ENCODE data around the gene ZNF557. TPM values are rescaled to one million over a fixed set of nuclear protein-coding genes. Genes with fewer than 3 reads are reported as not detected.

The ZNF557 gene
- total RNA-seq, 1 experiment from 2014 or later: 7.8 TPM

DNA sequence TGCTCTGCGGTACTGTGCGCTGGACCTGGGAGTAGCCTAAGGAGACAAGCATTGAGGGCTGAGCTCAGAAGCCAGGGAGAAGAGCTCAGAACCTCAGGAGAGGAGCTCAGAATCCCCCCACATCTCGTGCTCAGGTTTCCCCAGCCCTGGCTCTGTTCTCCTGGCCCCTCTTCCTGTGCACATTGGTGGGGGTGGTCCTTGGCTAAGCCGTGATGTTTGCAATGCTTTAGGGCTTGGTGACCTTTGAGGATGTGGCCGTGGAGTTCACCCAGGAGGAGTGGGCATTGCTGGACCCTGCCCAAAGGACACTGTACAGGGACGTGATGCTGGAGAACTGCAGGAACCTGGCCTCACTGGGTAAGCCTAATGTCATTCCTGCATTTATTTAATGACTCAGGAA is 6.6 kb downstream of the ZNF557 start (continued):
- TF ChIP-seq ZNF274 (IDR thresholded peaks at IDR 0.05; ENCODE audit: low read depth, low read length) (no peak), TCF7L2 (IDR thresholded peaks at IDR 0.05; ENCODE audit: borderline replicate concordance, extremely low read depth, insufficient read depth, insufficient read length) (no peak), CBX3 (IDR thresholded peaks at IDR 0.05; ENCODE audit: low read depth) (no peak), SIN3A (IDR thresholded peaks at IDR 0.05; ENCODE audit: low read depth) (no peak)
- TF ChIP-seq, protein P1, sequence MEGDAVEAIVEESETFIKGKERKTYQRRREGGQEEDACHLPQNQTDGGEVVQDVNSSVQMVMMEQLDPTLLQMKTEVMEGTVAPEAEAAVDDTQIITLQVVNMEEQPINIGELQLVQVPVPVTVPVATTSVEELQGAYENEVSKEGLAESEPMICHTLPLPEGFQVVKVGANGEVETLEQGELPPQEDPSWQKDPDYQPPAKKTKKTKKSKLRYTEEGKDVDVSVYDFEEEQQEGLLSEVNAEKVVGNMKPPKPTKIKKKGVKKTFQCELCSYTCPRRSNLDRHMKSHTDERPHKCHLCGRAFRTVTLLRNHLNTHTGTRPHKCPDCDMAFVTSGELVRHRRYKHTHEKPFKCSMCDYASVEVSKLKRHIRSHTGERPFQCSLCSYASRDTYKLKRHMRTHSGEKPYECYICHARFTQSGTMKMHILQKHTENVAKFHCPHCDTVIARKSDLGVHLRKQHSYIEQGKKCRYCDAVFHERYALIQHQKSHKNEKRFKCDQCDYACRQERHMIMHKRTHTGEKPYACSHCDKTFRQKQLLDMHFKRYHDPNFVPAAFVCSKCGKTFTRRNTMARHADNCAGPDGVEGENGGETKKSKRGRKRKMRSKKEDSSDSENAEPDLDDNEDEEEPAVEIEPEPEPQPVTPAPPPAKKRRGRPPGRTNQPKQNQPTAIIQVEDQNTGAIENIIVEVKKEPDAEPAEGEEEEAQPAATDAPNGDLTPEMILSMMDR (IDR thresholded peaks at IDR 0.05 in 2 of 3, conservative IDR thresholded peaks at IDR 0.05 in 1 of 3; ENCODE audit: borderline replicate concordance in 1 of 3, insufficient read depth in 1 of 3, low read depth in 2 of 3, low read length in 2 of 3): no peak

DNA sequence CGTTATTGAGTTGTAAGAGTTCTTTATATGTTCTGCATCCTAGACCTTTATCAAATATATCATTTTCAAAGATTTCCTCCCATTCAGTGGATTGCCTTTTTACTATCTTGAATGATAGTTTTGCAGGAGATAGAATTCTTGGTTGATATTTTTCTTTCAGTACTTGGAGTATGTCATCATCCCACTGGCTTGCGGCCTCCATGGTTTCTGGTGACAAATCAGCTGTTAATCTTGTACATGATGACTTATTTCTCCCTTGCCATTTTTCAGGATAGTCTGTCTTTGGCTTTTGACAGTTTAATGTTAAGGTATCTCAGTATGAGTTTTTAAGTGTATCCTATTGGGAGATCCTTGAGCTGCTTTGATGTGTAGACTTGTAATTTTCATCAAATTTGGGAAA is 8.5 kb downstream of the ZNF557 start:
- peak; percentile 69; the same call in 1 of the 2 replicates for TF ChIP-seq CBX3 (IDR thresholded peaks at IDR 0.05; ENCODE audit: low read depth)
- TF ChIP-seq, protein P1 (IDR thresholded peaks at IDR 0.05 in 2 of 3, conservative IDR thresholded peaks at IDR 0.05 in 1 of 3; ENCODE audit: borderline replicate concordance in 1 of 3, insufficient read depth in 1 of 3, low read depth in 2 of 3, low read length in 2 of 3): no peak
- TF ChIP-seq POLR2A (IDR thresholded peaks at IDR 0.05; ENCODE audit: borderline replicate concordance, extremely low read depth, insufficient read depth, insufficient read length): no peak
- TF ChIP-seq, protein P2, sequence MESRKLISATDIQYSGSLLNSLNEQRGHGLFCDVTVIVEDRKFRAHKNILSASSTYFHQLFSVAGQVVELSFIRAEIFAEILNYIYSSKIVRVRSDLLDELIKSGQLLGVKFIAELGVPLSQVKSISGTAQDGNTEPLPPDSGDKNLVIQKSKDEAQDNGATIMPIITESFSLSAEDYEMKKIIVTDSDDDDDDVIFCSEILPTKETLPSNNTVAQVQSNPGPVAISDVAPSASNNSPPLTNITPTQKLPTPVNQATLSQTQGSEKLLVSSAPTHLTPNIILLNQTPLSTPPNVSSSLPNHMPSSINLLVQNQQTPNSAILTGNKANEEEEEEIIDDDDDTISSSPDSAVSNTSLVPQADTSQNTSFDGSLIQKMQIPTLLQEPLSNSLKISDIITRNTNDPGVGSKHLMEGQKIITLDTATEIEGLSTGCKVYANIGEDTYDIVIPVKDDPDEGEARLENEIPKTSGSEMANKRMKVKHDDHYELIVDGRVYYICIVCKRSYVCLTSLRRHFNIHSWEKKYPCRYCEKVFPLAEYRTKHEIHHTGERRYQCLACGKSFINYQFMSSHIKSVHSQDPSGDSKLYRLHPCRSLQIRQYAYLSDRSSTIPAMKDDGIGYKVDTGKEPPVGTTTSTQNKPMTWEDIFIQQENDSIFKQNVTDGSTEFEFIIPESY (IDR thresholded peaks at IDR 0.05; ENCODE audit: extremely low read depth, insufficient replicate concordance, low read length): no peak
- TF ChIP-seq POLR2AphosphoS5 (IDR thresholded peaks at IDR 0.05; ENCODE audit: low read depth, low read length): no peak
- no peak overlapping the region for H3K9ac ChIP-seq (ENCODE audit: low read length)
- 0 out of 2 replicates have a peak, but pooled peaks cover 4% of the 10 kb centered on the region for H3K79me2 ChIP-seq (ENCODE audit: insufficient read depth, low read length)
- H3K4me2 ChIP-seq (ENCODE audit: low read length): no peak overlapping the region
- H3K27me3 ChIP-seq (ENCODE audit: insufficient read depth, low read length): no peaks in the 10 kb centered on the region
- ChIA-PET POLR2A (interaction anchor here (0.6 kb wide), 1 partner anchor 9 kb away, joined by 3 read pairs; the partner anchor contains the start of gene ZNF557), CTCF (no interaction called here), RAD21 (ENCODE audit: low non-redundant PET in 1 of 2, low total read pairs in 2 of 2, uncharacterized antibody in 2 of 2, unreplicated experiment in 2 of 2) (no interaction called here)
- DNase-seq (ENCODE audit: low read depth, low spot score) (no peak), ATAC-seq (no peak)
- H3K9me3 ChIP-seq (ENCODE audit: control insufficient read depth in 1 of 2, insufficient read depth in 1 of 2, low read depth in 1 of 2, low read length in 2 of 2): peaks cover 46 to 47% of the 10 kb centered on the region in 2 experiments; a peak in 3 of 4 replicates
- no peak overlapping the region for H3K27ac ChIP-seq (ENCODE audit: low read depth, low read length)
- peaks cover 68 to 86% of the 10 kb centered on the region in 2 experiments for H3K36me3 ChIP-seq (ENCODE audit: control insufficient read depth in 1 of 2, insufficient read depth in 2 of 2, low read length in 2 of 2)
- intact Hi-C loops (cut with micrococcal nuclease): no loop called here
- H3K4me1 ChIP-seq (ENCODE audit: control insufficient read depth in 1 of 2, insufficient read depth in 2 of 2, low read length in 2 of 2): no peaks in the 10 kb centered on the region
- H2AFZ ChIP-seq (ENCODE audit: low read depth, low read length, poor library complexity, severe bottlenecking): no peak overlapping the region
- no TSS peak for BruUV-seq (replicated peaks)
- H4K20me1 ChIP-seq (ENCODE audit: insufficient read depth): no peaks in the 10 kb centered on the region
- H3K4me3 ChIP-seq (replicated peaks in 1 of 2; ENCODE audit: low read depth in 1 of 2, low read length in 2 of 2): no peak overlapping the region
- H3K9me2 ChIP-seq (ENCODE audit: insufficient read depth): no peaks in the 10 kb centered on the region
